IMR-90 (cell line): Measurements from ENCODE around the gene PITRM1. TPM values are rescaled to one million over a fixed set of nuclear protein-coding genes. Genes with fewer than 3 reads are reported as not detected.

Experiments used
- ATAC-seq: fragments of 200-7000 bp; cut with Tn5 transposase; 2 replicates; pipeline ENCODE4 v1.9.1; 2020; ENCODE audit warnings: low read depth, mild to moderate bottlenecking, moderate library complexity
- BruUV-seq: library from RNA; stranded (reverse); fragments of 400-500 nt; replicated peaks from 2 replicates; lab custom pipeline; 2021; lab: Mats Ljungman, UMichigan
- CTCF ChIA-PET: fragments of 300-600 bp; formaldehyde crosslinking; extraction: SDS; loops from one replicate; lab custom pipeline; 2021; ENCODE audit warnings: antibody characterized with exemption; lab: Yijun Ruan, JAX
- POLR2A ChIA-PET: fragments of 300-600 bp; sonication (Branson Sonifier 250); formaldehyde crosslinking; loops from one replicate; lab custom pipeline; 2022; ENCODE audit warnings: antibody characterized with exemption; ENCODE audit not compliant: unreplicated experiment; lab: Charles Lee
- DNase-seq: peaks from one replicate; pipeline ENCODE4 v3.0.0; 2013
- H2AFZ ChIP-seq: replicated peaks from 2 replicates; pipeline ENCODE3; 2013; ENCODE audit warnings: low read length, mild to moderate bottlenecking; ENCODE audit not compliant: poor library complexity
- H2AK5ac ChIP-seq: 2 replicates; pipeline ENCODE4 v1.6.1; 2013; ENCODE audit warnings: low read depth, low read length, inconsistent platforms
- H2AK9ac ChIP-seq: replicated peaks from 2 replicates; pipeline ENCODE3; 2013; ENCODE audit warnings: mild to moderate bottlenecking, low read depth, low read length, moderate library complexity; ENCODE audit not compliant: poor library complexity
- H2BK120ac ChIP-seq: 2 replicates; pipeline ENCODE4 v1.6.1; 2013; ENCODE audit warnings: low read depth, low read length, inconsistent platforms
- H2BK15ac ChIP-seq: 3 replicates; pipeline ENCODE4 v1.6.1; 2013; ENCODE audit warnings: low read depth, low read length, inconsistent platforms
- H2BK20ac ChIP-seq: 2 replicates; pipeline ENCODE4 v1.6.1; 2013; ENCODE audit warnings: low read depth, mild to moderate bottlenecking, inconsistent platforms, low read length, moderate library complexity
- H2BK5ac ChIP-seq: 2 replicates; pipeline ENCODE4 v1.6.1; 2013; ENCODE audit warnings: mild to moderate bottlenecking, low read depth, low read length, inconsistent platforms; ENCODE audit not compliant: poor library complexity, severe bottlenecking
- H3K14ac ChIP-seq: replicated peaks from 2 replicates; pipeline ENCODE4 v1.6.1; 2013; ENCODE audit warnings: low read depth, low read length, inconsistent platforms
- H3K18ac ChIP-seq: 2 replicates; pipeline ENCODE4 v1.6.1; 2013; ENCODE audit warnings: low read depth, low read length, control low read depth
- H3K23ac ChIP-seq: 2 replicates; pipeline ENCODE4 v1.6.1; 2013; ENCODE audit warnings: low read depth, low read length, inconsistent platforms
- H3K27ac ChIP-seq: 2 replicates; pipeline ENCODE4 v1.5.1; 2013; ENCODE audit warnings: mild to moderate bottlenecking, control low read depth, low read length; ENCODE audit not compliant: insufficient read depth
- H3K27me3 ChIP-seq: 2 replicates; pipeline ENCODE4 v1.6.1; 2013; ENCODE audit warnings: low read length; ENCODE audit not compliant: control insufficient read depth, insufficient read depth
- H3K36me3 ChIP-seq: 2 replicates; pipeline ENCODE4 v1.6.1; 2013; ENCODE audit warnings: low read length, mixed read lengths; ENCODE audit not compliant: control insufficient read depth, insufficient read depth
- H3K4ac ChIP-seq: 2 replicates; pipeline ENCODE4 v1.6.1; 2013; ENCODE audit warnings: low read depth, low read length, inconsistent platforms
- H3K4me1 ChIP-seq: 2 replicates; pipeline ENCODE4 v1.6.1; 2013; ENCODE audit warnings: low read length, mixed read lengths; ENCODE audit not compliant: control insufficient read depth, insufficient read depth
- H3K4me2 ChIP-seq: 2 replicates; pipeline ENCODE4 v1.6.1; 2013; ENCODE audit warnings: low read depth, mild to moderate bottlenecking, control low read depth, low read length, moderate library complexity
- H3K4me3 ChIP-seq: 2 replicates; pipeline ENCODE4 v1.5.1; 2013; ENCODE audit warnings: low read depth, mild to moderate bottlenecking, control low read depth, low read length, moderate library complexity; ENCODE audit not compliant: insufficient read depth
- H3K56ac ChIP-seq: 2 replicates; pipeline ENCODE4 v1.6.1; 2013; ENCODE audit warnings: low read length, inconsistent platforms; ENCODE audit not compliant: insufficient read depth; ENCODE audit errors: extremely low read depth
- H3K79me1 ChIP-seq, 2 experiments: 2 replicates each; pipeline ENCODE4 v1.6.1; 2013; ENCODE audit warnings: low read length in 2 of 2, inconsistent platforms in 1 of 2, low read depth in 1 of 2
- H3K9ac ChIP-seq: 2 replicates; pipeline ENCODE4 v1.6.1; 2013; ENCODE audit warnings: low read depth, low read length, control low read depth
- H3K9me1 ChIP-seq: 2 replicates; pipeline ENCODE4 v1.6.1; 2013; ENCODE audit warnings: low read length, inconsistent platforms; ENCODE audit not compliant: insufficient read depth
- H3K9me3 ChIP-seq: 2 replicates; pipeline ENCODE4 v1.6.1; 2013; ENCODE audit warnings: low read length; ENCODE audit not compliant: control insufficient read depth, insufficient read depth
- H4K20me1 ChIP-seq: 2 replicates; pipeline ENCODE4 v1.6.1; 2013; ENCODE audit warnings: low read length, inconsistent platforms; ENCODE audit not compliant: insufficient read depth
- H4K5ac ChIP-seq: 2 replicates; pipeline ENCODE4 v1.6.1; 2013; ENCODE audit warnings: mild to moderate bottlenecking, low read depth, low read length, control low read depth
- H4K8ac ChIP-seq, 2 experiments: 2 replicates each; pipeline ENCODE4 v1.6.1; 2013; ENCODE audit warnings: low read depth in 2 of 2, low read length in 2 of 2, control low read depth in 1 of 2, inconsistent platforms in 1 of 2
- H4K91ac ChIP-seq: 2 replicates; pipeline ENCODE4 v1.6.1; 2013; ENCODE audit warnings: low read depth, low read length, inconsistent platforms; ENCODE audit not compliant: insufficient read depth
- WGBS, 2 experiments: methylation state at CpG; one replicate each; pipeline versions ENCODE4 v1.1.5 to v1.1.7; 2013; ENCODE audit warnings: missing lambda C conversion rate in 2 of 2; ENCODE audit not compliant: insufficient read length in 1 of 2; ENCODE audit errors: extremely low coverage in 2 of 2; 5-methylcytosine and 5-hydroxymethylcytosine counted together
- dilution Hi-C: fragments of 300-500 bp; cut with HindIII; formaldehyde crosslinking; loops from one replicate; pipeline ENCODE4 v1.14.3; 2018; ENCODE audit warnings: low sequenced_read_pairs; ENCODE audit not compliant: unreplicated experiment
- in situ Hi-C: fragments of 300-500 bp; cut with MboI; formaldehyde crosslinking; loops from 3 replicates; pipeline ENCODE4 v1.14.3; 2019; ENCODE audit warnings: low sequenced_read_pairs, inconsistent platforms, mixed read lengths
- intact Hi-C: fragments of 100-400 bp; cut with micrococcal nuclease; formaldehyde crosslinking; loops from 2 replicates; pipeline ENCODE4 v1.10.0; 2022
- polyA plus RNA-seq, 3 experiments: library from polyadenylated mRNA; depleted of rRNA; stranded (reverse); fragments of >200 nt; gene quantifications; 2 replicates each; pipeline ENCODE4 v1.2.3, GENCODE V29; 2012; ENCODE audit warnings: low replicate concordance in 1 of 3
- total RNA-seq: library from RNA; depleted of rRNA; stranded (reverse); fragments of >200 nt; gene quantifications from 2 replicates; pipeline ENCODE4 v1.2.3, GENCODE V29; 2012
- TF ChIP-seq, protein P1 (sequence below): conservative IDR thresholded peaks from 2 replicates; pipeline ENCODE4 v1.5.1; 2012; ENCODE audit warnings: mild to moderate bottlenecking, low read depth, low read length, improper control_type of control experiment

PITRM1 gene
- total and polyA plus RNA-seq, 2 of the 4 experiments (the other 2 are of a cell fraction), result 97.1 to 124 TPM

DNA sequence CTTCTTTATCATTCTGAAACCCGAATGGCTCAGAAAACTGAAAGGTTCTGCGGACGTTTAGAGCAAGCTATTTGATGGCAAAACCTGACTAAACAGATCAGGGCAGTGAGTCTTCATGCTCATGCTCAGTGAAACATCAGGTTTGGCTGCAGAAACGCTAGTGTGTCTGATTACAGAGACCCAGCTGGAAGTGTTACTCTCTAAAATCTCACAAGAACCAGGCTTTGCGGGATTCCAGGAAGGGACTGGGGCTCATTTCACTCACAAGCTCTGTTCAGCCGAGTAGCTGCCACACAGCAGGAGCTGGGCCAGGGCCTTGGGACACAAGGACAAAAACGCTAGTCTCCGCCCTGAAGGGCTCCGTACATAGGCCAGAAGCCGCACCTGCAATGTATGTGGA, 2.9 kb downstream of the PITRM1 start:
- Histone ChIP-seq H3K79me1 (peaks cover 21 to 59% of the 10 kb centered on the region in 2 experiments), H3K27ac (no peak overlapping the region), H3K4me2 (no peak overlapping the region), H2BK5ac (no peak overlapping the region), H2AK5ac (no peak overlapping the region), H3K14ac (no peak overlapping the region), H4K5ac (no peak overlapping the region), H2AK9ac (no peak overlapping the region), H2BK15ac (no peak overlapping the region), H2BK120ac (no peak overlapping the region), H3K4me1 (0 out of 2 replicates have a peak, but pooled peaks cover 1% of the 10 kb centered on the region), H3K23ac (no peak overlapping the region), H3K4me3 (no peak overlapping the region), H3K56ac (no peak overlapping the region), H3K36me3 (peaks cover 41% of the 10 kb centered on the region), H2AFZ (no peak overlapping the region), H3K9me3 (no peaks in the 10 kb centered on the region), H4K91ac (no peak overlapping the region), H3K27me3 (no peaks in the 10 kb centered on the region), H3K9me1 (peaks cover 3% of the 10 kb centered on the region; the same call in 1 of the 2 replicates), H3K18ac (no peak overlapping the region), H2BK20ac (no peak overlapping the region), H4K20me1 (peaks cover 8% of the 10 kb centered on the region; the same call in 1 of the 2 replicates), H3K4ac (no peak overlapping the region), H4K8ac (no peak overlapping the region), H3K9ac (no peak overlapping the region)
- dilution Hi-C loops, result no loop called here
- BruUV-seq, result no TSS peak
- intact Hi-C loops, result no loop called here
- ATAC-seq (no peak), DNase-seq (no peak)
- POLR2A ChIA-PET, result no interaction called here
- TF ChIP-seq, protein P1, sequence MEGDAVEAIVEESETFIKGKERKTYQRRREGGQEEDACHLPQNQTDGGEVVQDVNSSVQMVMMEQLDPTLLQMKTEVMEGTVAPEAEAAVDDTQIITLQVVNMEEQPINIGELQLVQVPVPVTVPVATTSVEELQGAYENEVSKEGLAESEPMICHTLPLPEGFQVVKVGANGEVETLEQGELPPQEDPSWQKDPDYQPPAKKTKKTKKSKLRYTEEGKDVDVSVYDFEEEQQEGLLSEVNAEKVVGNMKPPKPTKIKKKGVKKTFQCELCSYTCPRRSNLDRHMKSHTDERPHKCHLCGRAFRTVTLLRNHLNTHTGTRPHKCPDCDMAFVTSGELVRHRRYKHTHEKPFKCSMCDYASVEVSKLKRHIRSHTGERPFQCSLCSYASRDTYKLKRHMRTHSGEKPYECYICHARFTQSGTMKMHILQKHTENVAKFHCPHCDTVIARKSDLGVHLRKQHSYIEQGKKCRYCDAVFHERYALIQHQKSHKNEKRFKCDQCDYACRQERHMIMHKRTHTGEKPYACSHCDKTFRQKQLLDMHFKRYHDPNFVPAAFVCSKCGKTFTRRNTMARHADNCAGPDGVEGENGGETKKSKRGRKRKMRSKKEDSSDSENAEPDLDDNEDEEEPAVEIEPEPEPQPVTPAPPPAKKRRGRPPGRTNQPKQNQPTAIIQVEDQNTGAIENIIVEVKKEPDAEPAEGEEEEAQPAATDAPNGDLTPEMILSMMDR, result no peak
- CTCF ChIA-PET, result interaction anchor here (0.5 kb wide), 1 partner anchor 988 kb away, joined by 3 read pairs; no protein-coding TSS in a partner anchor
- in situ Hi-C loops, result no loop called here
- 92% methylated on average over 2 of the region's 10 CpGs; no CpG with 5 or more reads in 1 of the 2 experiments for WGBS, 2 experiments
